Dermis blood vessel endothelial cell (primary cell): ENCODE results near the gene INTS15. TPM values are rescaled to one million over a fixed set of nuclear protein-coding genes. Genes with fewer than 3 reads are reported as not detected.
"Not testable (repeated sequence)": the region's sequence is repeated elsewhere in the genome, so short reads cannot be mapped to it uniquely, and the experiment has no call there.

ENCODE experiments used
- DNase-seq: peaks from one replicate; pipeline ENCODE4 v3.0.0; 2010
- total RNA-seq: library from RNA; depleted of rRNA; stranded (reverse); fragments of >200 nt; gene quantifications from 2 replicates; pipeline ENCODE4 v1.2.3, GENCODE V29; 2014

The INTS15 gene
- total RNA-seq, 1 donor from 2014 or later, result 14.5 TPM

DNA sequence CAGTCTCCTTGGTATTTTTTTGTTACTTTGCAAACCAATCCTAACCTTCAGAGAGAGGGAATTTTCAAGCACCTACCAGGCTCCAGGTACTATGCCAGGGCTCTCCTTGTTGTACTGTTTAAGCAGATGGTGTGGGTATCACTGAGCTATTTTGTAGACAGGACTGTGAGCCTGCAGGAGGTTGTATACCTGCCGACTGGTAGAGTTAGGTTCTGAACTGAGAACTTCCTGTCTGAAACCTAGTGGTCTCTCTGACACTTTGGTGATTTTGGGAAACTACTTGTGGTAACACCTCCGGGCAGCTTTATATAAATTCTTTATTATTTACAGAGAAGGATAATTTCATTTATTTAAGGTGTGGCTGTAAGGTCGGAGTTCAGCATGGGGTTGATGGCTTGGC lies 30.1 kb downstream of the INTS15 start:
- no peak for DNase-seq

DNA sequence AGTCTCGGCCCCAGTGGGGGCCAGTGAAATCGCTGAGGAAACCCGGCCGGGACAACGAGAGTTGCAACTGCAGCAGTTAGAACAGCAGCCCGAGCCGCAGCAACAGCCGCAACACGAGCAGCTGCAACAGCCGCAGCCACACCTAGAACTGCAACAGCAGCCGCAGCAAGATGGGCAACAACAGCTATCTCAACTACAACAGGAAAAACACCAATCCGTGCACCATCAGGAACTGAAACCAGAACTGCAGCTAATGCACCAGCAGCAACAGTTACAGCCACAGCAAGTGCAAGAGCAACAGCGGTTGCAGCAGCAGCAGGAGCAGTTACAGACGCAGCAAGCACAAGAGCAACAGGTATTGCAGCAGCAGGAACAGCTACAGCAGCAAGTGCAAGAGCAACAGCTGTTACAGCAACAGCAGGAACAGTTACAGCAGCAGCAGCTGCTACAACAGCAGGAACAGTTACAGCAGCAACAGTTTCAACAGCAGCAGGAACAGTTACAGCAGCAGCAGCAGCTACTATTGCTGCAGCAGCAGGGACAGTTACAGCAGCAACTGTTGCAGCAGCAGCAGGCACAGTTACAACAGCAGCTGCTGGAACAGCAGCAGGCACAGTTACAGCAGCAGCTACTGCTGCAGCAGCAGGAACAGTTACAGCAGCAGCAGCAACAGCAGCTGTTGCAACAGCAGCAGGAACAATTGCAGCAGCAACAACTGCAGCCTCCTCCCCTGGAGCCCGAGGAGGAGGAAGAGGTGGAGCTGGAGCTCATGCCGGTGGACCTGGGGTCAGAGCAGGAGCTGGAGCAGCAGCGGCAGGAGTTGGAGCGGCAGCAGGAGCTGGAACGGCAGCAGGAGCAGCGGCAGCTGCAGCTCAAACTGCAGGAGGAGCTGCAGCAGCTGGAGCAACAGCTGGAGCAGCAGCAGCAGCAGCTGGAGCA lies 31.6 kb downstream of the INTS15 start:
- no peak for DNase-seq

DNA sequence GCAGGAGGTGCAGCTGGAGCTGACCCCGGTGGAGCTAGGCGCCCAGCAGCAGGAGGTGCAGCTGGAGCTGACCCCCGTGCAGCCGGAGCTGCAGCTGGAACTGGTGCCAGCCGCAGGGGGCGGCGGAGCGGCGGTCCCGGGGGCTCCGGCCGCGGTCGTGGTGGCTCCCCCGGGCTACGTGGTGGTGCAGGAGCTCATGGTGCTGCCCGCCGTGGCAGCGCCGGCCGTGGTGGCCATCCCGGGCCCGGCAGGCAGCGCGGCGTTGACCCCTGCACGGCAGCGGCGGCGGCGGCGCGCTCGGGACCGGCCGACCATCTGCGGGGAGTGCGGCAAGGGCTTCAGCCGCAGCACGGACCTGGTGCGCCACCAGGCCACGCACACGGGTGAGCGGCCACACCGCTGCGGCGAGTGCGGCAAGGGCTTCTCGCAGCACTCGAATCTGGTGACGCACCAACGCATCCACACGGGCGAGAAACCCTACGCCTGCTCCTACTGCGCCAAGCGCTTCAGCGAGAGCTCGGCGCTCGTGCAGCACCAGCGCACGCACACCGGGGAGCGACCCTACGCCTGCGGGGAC lies 32.4 kb downstream of the INTS15 start:
- DNase-seq, result no peak

DNA sequence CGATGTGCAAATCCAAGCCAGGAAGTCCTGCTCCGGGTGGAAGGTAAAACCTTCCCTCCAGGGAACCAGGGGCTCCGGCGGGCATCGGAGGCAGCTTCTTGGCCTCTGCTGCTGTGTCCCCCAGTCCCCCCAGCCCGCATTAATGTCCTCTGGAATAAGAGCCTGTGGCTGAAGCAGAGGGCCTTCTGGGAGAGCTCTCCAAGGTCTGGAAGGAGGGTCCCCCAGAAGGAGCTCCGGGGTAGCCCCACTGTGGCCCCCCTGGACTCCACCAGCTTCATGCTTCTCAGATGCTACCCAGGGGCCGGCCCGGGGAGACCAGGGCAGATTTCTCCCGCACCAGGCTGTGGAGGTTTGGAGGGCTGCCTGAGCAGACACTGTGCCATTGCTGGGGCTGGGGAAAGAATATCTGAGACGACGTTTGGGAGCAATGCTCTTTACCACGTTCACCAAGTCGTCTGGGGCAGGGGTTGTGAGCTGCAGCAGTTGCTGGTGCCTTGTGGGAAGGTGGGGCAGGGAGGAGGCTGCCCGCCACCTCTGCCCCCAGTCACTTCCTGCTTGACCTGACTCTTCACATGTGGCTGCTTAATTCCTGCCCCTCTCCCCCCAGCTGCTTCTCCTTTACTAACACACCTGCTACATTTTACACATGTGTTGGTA lies 33.9 kb downstream of the INTS15 start:
- no peak for DNase-seq

DNA sequence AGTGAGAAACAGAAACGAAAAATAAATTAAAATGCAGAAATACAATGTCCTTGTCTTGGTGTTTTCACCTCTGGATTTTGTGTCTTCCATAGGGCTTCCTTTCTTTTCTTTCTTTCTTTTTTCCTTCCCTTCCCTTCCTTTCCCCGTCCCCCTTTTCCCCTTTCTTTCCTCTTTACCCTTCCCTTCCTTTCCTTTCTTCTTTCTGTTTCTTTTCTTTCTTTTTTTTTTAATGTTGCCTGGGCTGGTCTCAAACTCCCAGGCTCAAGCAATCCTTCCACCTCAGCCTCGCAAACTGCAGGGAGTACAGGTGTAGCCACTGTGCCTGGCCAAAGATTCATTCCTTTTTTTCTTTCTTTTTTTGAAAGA lies 34.4 kb downstream of the INTS15 start:
- no peak for DNase-seq

DNA sequence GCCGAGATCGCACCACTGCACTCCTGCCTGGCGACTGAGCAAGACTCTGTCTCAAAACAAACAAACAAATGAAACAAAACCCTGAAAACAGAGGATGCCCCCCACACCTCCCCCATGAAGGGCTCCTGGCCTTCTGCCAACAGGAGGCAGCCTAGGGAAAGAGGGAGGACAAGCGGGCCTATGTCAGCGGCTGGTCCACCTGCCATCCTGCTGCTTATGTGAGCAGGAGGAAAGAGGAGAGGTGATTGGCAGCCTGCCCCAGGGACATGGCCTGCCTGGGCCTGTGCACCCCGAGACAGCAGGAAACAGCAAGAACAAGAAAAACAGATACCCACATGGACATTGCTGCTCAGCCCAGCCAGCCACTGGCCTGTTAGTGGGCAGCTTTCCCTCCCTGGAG lies 38.2 kb downstream of the INTS15 start:
- DNase-seq, result no peak

DNA sequence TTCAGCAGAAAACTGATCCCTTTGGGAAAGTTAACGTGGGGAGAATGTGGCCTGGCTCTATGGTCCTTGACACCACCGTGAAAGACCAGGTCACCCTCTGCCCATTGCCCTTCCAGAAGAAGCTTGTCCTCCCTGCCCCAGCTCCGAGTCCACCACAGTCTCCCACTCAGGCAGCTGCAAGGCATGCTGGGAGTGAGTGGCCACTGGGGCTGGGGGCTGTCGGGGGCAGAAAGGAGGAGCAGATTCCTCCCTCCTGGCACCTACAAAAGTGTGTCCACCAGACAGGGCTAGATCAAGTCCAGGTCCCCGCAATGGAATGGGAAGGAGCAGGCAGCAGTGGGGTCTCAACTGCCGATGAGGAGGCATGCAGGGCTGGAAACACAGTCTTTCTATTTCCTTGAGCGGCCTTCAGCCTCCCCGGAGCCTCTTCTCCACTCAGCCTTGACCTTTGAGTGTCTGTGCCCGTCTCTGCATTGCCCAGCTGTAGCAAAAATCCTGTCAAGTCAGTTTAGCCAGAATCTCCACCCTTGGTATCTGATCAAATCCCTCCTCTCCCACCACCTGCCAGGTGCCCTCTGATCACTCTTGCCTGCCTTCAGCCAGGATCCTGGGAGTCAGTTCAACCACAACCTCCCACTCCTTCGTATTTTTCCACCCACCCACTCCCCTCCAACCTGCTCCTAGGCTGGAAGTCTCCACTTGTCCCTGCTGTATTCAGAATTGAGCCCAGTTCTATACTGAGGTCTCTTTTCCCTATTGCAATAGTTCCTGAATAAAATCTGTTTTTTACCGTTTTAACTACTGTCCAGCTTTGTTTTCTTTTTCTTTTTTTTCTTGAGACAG lies 40.4 kb downstream of the INTS15 start:
- no peak for DNase-seq

DNA sequence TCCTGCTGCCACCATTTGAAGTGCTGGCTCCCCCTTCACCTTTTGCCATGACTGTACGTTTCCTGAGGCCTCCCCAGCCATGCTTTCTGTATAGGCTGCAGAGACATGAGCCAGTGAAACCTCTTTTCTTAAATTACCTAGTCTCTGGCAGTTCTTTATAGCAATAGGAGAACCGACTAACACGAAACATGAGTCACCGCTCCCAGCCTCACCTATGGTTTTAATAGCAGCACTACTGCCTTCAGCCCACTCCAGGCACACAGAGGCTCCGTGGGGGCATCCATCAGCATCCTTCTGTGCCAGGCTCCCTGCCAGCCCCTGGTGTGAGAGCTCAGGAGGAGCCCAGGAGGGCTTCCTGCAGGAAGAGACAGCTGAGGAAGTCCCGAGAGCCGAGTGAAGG lies 41.8 kb downstream of the INTS15 start:
- no peak for DNase-seq

DNA sequence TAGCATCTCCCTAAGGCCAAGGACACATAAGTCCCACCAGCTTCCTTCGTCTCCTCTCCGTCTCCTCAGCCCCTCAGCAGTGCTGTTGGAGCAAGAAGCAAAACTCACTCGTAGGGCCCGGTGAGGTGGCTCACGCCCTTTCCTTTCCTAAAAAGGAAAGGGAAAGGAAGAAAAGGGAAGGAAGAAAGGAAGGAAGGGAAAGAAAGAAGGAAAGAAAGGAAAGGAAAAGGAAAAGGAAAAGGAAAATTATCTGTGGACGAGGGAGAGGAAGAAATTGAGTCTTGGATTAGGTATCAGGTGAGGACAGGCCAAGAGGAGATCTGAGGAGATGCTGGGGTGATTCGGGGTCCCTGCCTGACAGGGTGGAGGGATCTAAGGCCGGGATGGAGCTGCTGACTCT lies 44.2 kb downstream of the INTS15 start:
- no peak for DNase-seq

DNA sequence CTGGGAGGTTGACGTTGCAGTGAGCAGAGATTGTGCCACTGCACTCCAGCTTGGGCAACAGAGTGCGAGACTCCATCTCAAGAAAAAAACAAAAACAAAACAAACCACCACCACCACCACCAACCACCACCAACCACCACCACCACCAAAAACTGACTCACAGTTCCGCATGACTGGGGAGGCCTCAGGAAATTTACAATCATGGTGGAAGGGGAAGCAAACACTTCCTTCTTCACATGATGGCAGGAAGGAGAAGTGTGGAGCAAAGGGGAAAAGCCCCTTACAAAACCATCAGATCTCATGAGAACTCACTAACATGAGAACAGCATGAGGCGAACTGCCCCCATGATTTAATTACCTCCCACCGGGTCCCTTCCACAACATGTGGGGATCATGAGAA lies 45.1 kb downstream of the INTS15 start:
- not testable (repeated sequence) for DNase-seq

DNA sequence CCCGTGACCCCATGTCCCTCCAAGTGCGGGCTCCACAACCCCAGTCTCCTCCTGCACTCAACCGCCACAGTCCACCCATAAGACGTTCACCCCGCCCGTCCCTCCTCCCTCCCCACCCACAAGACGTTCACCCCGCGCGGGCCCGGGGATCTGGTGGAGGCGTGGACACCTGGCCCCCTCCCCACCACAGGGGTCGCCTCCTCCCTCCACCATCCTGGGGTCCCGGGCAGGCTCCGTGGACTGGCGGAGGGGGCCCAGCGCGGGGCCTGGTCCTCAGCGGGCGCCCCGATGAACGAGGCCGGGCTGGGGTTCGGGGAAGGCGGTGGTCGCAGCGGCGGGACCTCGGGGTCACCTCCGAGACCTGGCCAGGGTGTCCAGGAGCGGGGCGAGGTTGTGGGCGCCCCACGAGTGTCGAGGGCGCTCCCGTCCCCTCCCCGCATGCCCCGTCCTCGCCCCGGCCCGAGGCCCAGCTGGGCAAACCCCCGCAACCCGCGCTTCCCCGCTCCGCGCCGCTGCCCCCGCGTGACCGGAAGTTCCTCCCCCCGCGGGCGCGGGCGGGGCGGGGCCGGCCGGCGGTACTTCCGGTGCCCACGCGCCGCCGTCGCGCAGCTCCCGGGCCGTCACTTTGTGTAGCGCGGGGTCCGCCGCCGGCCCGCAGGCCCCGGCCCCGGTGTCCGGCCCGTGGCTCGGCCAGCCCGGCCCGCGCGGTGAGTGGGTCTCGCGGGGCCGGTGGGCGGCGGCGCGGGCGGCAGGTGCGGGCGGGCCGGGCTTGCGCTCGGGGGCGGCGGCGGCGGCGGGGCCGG lies 47.1 kb downstream of the INTS15 start, which contains the start of gene ZNF316:
TSS of gene ZNF316 (plus strand) at position 578 of the 803 bp plus-strand sequence. CDS start 5,092 bp downstream, outside the sequence.
- DNase-seq, result peak; percentile 66

DNA sequence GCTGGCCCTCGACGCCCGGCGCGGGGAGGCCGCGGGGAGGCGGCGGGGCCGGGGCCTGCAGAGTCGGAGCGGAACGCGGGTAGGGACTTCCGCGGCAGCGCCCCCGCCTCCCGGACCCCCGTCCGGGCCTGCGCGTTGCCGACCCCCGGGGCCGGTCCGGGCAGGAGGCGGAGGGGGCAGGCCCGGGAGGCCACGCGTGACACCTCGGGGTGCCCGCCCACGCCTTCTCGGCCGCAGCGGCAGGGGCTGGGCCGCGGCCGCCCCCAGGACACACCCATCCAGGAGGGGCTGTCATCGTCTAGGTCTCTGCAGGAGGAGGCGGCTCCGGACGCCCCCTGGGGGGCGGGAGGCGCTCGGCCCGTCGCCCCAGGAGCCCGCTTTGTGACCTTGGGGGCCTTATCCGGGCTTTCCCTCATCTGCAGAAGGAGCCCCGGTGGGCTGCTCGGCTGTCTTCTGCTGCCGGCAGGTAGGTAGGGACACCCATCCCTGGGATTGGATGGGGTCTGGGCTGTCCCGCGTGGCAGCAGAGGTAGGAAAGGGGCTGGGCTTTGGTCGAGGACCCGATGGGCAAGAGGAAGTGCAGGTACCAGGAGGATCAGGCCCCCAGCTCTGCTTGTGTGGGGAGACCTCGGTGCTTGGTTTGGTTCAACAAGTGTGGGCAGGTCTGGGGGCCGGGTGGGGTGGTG lies 47.9 kb downstream of the INTS15 start:
- DNase-seq, result peak; percentile 50

DNA sequence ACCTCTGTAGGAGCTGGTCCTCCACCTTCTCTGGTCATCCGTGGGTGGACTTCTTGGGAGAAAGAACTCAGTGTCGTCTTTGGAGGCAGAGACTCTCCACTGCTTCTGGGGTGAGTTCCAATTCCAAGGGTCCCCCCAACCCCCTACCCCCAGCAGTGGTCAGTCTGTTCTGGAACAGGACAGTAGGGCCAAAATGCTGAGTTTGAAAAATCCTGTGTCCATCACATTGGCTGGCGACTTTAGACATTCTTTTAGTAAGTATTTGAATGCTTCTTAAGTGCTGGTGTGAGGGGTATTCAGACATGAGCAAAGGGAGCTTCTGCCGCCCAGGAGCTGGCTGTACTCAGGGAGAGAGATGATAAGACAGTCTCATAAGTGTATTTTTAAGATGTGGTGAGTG lies 49.2 kb downstream of the INTS15 start:
- DNase-seq, result no peak

DNA sequence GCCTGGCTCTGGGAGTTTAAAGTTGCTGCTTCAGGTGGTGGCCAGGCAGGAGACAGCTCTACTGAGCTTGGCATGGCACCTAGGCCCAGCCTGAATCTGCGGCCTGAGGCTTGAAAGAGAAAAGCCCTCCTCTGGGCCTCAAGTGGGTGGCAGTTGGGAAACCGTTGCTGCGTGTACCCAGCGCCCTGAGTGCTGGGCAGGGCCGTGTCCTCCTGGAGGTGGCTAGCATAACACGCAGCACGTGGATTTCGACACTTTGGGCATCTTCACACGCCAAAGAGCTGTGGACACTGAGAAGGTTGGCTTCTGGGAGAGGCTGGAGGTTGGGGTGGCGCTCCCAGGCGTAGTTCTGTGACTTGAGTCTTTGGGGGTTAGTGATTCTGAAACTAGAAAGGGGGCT lies 49.8 kb downstream of the INTS15 start:
- no peak for DNase-seq

DNA sequence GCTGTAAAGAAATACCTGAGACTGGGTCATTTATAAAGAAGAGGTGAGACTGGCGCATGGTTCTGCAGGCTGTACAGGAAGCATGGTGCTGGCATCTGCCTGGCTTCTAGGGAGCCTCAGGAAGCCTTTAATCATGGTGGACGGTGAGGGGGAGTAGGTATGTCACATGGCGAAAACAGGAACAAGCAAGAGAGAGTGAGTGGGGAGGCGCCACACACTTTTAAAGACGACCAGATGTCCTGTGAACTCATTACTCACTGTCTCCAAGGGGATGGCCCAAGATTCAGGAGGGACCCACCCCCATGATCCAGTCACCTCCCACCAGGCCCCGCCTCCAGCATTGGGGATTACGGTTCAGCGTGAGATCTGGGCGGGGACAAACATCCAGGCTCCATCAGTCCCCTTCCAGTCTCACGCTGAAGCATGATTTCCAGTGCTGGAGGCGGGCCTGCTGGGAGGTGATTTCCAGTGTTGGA lies 50.5 kb downstream of the INTS15 start:
- peak; percentile 54 for DNase-seq

DNA sequence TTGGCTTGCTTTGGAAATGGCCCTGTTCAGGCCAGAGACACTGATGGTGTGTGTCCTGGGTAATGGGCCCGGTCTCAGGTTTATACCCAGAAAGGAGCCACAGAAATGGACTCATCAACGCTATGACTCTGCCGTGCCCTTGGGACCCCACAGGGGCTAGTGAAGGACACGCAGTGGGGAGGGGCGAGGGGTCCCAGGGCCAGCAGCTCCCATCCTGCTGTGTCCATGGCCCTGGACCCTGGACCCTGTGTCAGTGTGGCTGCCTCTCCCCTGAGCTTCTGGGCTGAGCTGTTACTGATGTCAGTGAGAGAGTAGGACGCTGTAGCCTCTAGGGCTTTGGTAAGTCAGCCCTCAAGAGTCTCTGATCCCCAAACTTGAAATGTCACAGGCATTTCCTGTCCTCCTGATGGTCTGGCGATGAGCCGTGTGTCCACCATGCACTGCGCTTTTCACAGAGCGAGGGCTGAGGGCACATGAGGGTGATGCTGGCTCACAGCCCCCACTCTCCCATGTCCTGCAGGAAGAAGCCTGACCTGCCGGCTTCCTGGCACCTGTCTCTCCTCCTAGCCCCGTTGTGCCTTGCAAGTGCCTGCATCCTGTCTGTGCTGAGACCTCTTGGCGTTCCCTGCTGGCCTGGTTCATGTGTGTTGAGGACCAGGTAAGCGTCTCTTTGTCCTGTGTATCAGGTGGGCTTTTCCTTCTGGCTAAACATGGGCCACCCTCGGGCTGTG lies 51.6 kb downstream of the INTS15 start:
- peak; percentile 13 for DNase-seq

DNA sequence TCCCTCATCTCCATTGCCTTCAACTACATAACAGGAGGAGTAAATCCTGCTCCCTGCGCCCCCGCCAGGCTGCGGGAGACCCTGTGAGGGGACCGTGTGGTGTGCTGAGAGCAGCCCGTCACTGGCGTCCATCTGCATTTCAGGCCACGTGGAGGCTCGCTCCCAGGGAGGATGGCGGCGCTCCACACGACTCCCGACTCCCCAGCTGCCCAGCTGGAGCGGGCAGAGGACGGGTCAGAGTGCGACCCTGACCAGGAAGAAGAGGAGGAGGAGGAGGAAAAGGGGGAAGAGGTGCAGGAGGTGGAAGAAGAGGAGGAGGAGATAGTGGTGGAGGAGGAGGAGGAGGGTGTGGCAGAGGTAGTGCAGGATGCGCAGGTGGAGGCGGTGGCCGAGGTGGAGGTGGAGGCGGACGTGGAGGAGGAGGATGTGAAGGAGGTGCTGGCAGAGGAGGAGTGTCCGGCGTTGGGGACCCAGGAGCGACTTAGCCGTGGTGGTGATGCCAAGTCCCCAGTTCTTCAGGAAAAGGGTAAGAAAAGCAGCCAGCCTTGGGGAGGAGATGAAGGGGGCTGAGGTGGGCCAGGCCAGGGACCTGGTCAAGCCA lies 52.5 kb downstream of the INTS15 start:
- DNase-seq, result no peak

DNA sequence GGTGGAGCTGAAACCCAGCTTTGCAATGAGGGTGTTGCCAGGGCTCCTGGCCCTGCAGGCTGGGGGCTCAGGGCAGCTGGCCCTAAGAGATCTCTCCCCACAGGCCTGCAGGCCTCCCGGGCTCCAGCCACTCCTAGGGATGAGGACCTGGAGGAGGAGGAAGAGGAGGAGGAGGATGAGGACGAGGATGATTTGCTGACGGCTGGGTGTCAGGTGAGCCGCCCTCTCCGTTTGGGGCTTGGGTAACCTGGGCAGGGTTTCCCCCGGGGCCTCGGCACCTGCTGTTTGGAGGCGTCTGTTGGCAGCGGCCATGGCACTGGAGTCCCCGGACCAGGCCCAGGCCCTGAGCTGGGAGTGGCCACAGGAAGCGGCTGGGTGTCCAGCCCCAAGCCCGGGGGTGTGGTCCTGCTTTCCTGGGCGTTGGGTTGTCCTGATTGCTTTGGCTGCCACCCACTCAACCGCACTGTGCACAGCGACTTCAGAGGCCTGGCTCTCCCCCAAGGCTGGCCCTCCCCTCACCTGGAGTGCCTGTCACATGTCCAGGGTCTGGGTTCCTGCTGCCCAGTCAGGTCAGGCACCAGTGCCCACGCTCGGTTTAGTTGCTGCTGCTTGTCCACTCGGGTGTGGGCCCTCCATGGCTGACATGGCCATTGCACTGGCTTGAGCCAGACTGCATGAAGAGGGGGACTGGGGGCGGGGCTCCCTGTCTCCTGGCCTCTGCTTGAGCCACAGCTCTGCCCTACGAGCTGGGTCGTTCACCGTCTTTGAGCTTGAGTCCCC lies 53.2 kb downstream of the INTS15 start:
- no peak for DNase-seq
